GM21515 (cell line): ENCODE results near the gene BTBD9.
"Not testable (repeated sequence)": the region's sequence is repeated elsewhere in the genome, so short reads cannot be mapped to it uniquely, and the experiment has no call there.

Experiments used
- ATAC-seq: cut with Tn5 transposase; IDR thresholded peaks from one replicate; pipeline ENCODE4 v1.9.1; 2021; ENCODE audit not compliant: unreplicated experiment

The BTBD9 gene

GRCh38 chr6:38650207-38650752 is 10.6 kb upstream of the BTBD9 start:
- no peak for ATAC-seq

DNA sequence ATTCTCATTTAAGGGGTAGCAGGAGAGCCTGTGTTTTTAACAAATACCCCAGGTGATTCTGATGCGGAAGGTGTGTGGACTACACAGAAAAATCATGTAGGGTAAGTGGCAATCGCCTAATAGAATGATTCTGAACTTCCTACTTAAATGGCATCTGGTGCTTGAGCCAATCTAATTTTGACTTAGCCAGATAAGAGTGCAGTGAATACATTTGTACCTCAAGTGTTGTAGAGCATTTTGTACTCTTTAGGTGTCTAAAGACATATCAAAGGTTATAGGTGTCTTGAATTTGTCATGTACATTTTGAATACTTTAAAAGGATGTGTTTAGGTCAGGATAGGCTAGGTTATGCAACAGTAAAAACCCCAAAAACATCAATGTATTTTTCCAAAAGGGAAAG is 10.0 kb upstream of the BTBD9 start:
- no peak for ATAC-seq

DNA sequence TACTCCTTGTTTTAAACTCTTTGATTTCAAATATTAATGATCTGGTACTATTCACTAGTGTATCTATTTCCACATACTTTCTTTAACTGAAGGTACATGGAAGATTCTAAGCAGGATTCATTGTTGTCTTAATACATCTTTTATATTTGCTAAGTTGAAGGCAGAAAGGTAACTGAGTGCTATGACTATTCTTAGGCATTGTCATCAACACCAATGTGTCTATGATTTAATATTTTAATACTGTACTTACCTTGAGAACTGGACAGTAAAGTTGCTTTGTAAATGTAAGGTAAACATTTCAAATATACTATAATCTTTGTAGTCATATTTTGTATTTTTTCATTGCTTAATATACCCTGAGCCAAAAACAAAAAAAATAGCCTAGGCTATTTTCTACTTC is 8.9 kb upstream of the BTBD9 start:
- ATAC-seq = no peak

DNA sequence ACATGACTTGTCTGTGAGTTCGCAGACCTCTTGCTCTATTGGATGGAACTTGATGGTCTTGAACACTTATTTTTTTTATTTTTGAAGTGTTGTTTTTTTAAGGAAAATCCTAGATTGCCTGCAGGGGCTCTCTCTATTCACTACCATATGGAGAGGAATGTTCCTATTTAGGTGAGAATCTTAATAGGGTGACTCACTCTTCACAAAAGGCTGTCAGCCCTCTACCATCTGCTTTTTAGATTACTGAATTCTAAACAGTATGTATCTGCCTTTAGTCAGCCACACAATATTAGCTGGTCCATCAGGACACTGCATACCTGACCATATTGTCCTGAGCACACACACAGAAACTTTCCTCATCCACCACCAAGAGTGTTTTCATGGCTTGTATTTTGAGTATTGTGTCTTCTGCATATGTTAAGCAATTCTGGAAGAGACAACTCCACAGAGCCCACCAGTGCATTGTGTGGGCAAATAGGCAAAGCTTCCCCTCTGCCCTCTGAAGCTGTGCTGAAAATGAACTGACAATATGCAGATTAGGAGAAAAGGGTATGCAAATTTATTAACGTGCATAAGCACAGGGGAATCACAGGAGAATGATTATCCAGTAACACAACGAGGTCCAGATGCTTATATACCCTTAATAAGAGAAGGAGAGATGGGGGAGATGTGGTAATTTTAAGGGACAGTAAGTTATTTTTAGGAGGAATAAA is 6.6 kb upstream of the BTBD9 start:
- ATAC-seq = no peak

- no peak for ATAC-seq
Observed at GRCh38 chr6:38644951-38645350, 5.2 kb upstream of the BTBD9 start.

DNA sequence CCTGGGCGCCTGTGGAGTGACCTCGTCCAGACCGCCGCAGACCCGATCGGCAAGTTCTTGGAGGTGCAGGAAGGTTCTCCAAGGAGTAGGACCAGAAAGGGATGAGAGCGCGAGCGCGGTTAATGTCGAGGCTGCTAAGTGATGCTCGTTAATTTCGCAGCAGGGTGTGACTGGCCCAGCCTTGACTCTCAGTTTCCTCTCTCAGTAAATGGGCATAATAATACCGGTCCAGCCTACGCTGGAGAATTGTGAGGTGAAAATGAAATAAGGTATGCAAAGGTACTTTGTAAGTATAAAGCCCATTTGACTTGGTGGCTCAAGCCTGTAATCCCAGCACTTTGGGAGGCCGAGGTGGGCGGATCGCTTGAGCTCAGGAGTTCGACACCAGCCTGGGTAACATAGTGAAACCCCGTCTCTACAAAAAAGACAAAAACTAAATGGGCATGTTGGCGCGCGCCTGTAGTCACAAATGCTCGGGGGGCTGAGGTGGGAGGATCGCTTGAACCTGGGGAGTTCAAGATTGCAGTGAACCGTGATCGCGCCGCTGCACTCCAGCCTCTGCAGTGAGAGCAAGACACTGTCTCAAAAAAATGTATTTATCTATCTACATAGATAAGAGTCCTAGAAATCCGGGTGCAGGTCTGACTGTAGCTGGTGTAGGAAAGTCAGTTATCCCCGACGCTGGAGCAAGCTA is 634 bp upstream of the BTBD9 start:
- ATAC-seq = peak; percentile 15

GRCh38 chr6:38638941-38639497 is 710 bp downstream of the BTBD9 start:
- peak; percentile 26 for ATAC-seq

GRCh38 chr6:38637756-38638155 is 2.0 kb downstream of the BTBD9 start:
- no peak for ATAC-seq

DNA sequence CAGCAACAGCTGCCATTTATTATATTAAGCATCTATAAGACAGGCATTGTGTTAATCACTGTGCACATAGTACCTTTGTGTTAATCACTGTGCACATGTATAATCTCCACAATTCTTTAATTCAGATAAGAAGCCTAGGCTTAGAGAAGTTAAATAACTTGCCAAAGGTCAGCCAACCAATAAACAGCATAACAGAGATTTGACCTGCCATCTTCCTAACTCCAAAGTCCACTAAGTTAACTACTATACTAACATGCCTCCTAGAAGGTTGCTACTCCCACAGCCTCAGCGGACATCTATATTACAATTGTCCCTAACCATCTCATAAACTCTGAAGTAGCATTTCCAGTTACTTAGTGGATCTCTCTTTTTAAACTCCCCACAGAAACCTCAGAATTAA is 3.7 kb downstream of the BTBD9 start:
- ATAC-seq = no peak

GRCh38 chr6:38634518-38634917 is 5.2 kb downstream of the BTBD9 start:
- ATAC-seq = no peak

GRCh38 chr6:38632490-38632889 is 7.2 kb downstream of the BTBD9 start:
- ATAC-seq = no peak

GRCh38 chr6:38631186-38631783 is 8.4 kb downstream of the BTBD9 start:
- ATAC-seq = no peak

DNA sequence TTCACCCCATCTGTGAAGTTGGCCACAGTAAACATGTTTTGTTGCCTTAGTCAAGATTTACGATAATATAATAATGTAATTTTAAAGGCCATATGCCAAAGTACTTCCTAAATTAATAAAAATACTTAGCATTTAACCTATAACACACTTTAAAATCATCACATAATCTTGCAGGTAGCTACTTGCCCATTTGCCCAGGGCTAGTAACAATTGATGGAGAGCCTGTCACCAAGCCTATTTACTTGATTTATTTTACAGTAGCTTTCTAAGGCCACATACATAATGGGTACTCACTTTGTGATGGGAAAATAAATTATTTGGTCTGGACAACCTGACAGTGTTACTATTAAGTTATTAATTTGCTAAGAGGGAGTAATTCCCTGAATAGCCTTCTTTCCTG is 14.5 kb downstream of the BTBD9 start:
- ATAC-seq = no peak

DNA sequence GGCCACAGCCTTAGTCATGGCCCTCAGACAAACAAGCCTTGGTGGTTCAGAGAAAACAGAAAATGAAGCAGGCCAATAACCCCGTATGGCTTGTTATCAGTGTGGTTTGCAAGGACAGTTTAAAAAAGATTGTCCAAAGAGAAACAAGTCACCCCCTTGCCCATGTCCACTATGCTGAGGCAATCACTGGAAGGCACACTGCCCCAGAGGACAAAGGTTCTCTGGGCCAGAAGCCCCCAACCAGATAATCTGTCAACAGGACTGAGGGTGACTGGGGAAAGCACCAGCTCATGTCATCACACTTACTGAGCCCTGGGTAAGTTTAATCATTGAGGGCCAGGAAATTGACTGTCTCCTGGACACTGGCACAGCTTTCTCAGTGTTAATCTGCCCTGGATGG is 20.4 kb downstream of the BTBD9 start:
- ATAC-seq = not testable (repeated sequence)

DNA sequence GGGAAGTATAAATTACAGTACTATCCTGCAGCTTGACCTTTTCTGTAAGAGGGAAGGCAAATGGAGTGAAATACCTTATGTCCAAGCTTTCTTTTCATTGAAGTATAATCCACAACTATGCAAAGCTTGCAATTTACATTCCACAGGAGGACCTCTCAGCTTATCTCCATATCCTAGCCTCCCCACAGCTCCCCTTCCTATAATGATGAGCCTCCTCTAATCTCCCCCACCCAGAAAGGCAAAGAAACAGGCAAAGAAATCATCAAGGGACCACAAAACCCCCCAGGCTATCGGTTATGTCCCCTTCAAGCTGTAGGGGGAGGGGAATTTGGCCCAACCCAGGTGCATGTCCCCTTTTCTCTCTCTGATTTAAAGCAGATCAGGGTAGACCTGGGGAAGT is 21.4 kb downstream of the BTBD9 start:
- ATAC-seq = not testable (repeated sequence)

DNA sequence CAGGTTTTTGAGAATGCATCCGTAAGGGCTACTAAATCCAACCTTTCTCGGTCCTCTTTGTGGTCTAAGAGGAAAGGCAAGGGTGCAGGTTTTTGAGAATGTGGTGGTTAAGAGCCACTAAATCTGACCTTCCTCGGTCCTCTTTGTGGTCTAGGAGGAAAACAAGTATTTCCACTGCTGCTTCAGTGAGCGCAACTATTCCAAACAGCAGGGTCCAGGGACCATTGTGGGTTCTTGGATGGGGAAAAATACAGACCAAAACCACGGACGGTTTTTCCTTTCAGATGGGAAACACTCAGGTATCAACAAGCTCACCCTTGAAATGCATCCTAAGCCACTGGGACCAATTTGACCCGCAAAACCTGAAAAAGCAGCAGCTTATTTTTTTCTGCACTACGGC is 21.9 kb downstream of the BTBD9 start:
- ATAC-seq = no peak

DNA sequence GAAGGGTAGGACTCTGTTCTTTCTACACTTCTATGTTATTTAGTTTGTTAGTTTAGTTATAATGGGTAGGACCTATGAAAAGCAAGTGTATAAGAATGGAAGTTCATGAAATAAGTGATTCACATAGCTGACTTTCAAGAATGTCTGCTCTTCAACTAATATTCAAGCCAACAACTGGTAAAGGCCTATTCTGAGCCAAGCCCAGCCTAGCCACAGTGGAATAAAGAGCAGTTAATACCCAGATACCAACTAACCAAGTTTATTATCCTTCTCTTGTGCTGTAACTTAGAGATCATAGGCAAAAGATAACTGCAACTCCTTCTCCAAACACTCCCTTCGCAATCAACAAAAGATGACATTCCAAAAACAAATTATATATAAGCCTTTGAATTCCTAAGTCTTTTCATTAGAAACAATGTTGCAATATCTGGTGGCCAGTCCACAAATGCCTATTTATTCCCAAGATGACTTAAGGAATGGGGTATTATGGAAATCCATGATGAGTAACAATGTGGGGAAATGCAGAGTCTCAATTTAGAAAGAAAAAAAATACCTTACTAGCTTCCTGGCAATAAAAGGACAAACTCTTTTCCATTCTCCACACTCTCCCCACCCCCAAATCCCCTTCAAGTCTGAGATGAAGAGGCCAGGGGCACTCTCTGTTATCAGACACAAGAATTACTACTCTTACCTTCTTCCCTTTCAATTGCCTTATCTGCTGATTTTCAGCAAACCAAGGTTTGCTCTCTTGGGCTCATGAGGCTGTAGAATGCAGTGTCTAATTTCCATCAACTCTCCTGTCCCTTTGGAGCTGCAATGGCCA is 27.4 kb downstream of the BTBD9 start:
- ATAC-seq = no peak

- no peak for ATAC-seq
Observed at GRCh38 chr6:38610050-38610625, 29.6 kb downstream of the BTBD9 start.

- ATAC-seq = no peak
Observed at GRCh38 chr6:38604700-38605099, 35.0 kb downstream of the BTBD9 start.

DNA sequence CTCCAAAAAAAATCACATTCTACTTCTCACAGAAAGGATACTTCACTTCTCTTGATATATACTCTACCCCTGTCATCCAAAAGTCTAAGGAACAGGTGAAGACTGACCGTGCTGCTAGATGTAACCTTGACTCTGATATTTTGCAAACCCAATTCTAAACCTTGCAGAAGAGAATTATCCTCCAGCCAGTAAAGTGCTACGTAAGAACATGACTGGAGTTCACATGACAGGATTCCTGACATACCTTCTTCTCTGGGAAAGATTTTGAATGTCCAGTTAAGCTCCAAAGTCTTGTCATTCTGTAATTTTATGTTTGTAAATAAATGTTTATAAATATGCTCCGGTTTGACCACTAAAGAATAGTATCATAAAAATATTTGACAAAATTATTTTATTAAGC is 35.8 kb downstream of the BTBD9 start:
- no peak for ATAC-seq

GRCh38 chr6:38603496-38603895 is 36.2 kb downstream of the BTBD9 start:
- no peak for ATAC-seq
